ENCODE results near the gene ROM1.

ROM1 gene

DNA sequence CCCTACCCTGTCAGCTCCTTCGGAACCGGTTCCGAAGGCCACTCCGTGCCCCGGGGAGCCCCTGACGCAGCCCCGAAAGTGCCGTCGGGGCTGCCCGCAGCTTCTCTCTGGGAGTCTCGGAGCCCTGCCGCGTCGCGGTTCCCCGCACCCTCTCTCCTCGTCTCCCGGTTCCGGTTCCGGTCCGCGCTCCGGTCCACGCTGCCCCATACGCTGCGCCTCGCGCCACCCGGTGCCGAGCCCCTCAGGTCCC, 12.0 kb upstream of the ROM1 start:
- Histone ChIP-seq H2AFZ (ENCODE audit: insufficient read depth, low read length, poor library complexity) (peak overlapping the region; percentile 51), H3K23ac (ENCODE audit: low read length) (no peak overlapping the region), H4K12ac (ENCODE audit: low read depth, low read length) (peak overlapping the region; percentile 93), H3K79me2 (ENCODE audit: control insufficient read depth, insufficient read depth, low read length, poor library complexity) (peaks cover 11% of the 10 kb centered on the region), H3K14ac (ENCODE audit: low read length) (peak overlapping the region; percentile 97), H3K4me1 (ENCODE audit: control insufficient read depth in 1 of 2, insufficient read depth in 2 of 2, low read length in 2 of 2) (peaks cover 10 to 13% of the 10 kb centered on the region in 2 experiments), H3K4me2 (ENCODE audit: low read length) (peak overlapping the region; percentile 63), H2BK5ac (ENCODE audit: low read depth, low read length, poor library complexity) (peak overlapping the region; percentile 86), H3K27me3 (ENCODE audit: insufficient read depth, low read length) (no peaks in the 10 kb centered on the region), H3K4me3 (ENCODE audit: low read depth, low read length) (peak overlapping the region; percentile 97), H3K79me1 (ENCODE audit: low read length) (peaks cover 21% of the 10 kb centered on the region), H3K9me3 (ENCODE audit: insufficient read depth, low read depth, low read length) (no peaks in the 10 kb centered on the region), H2BK12ac (ENCODE audit: low read length) (no peak overlapping the region), H3K9ac (ENCODE audit: low read length) (peak overlapping the region; percentile 98), H2AK5ac (ENCODE audit: low read length) (peak overlapping the region; percentile 38), H2BK120ac (ENCODE audit: insufficient read depth, low read length, poor library complexity) (peak overlapping the region; percentile 88), H4K8ac (ENCODE audit: low read depth, low read length) (peak overlapping the region; percentile 93), H3K36me3 (ENCODE audit: control insufficient read depth in 1 of 2, insufficient read depth in 2 of 2, low read length in 2 of 2) (peaks cover 40 to 42% of the 10 kb centered on the region in 2 experiments), H4K91ac (ENCODE audit: low read depth, low read length) (peak overlapping the region; percentile 98), H3K4ac (ENCODE audit: low read depth, low read length) (peak overlapping the region; percentile 97), H3K27ac (ENCODE audit: low read depth, low read length) (peak overlapping the region; percentile 96), H3K18ac (ENCODE audit: low read length) (peak overlapping the region; percentile 96)
- no CpG with 5 or more reads among the region's 30 CpGs for WGBS (ENCODE audit: extremely low coverage, insufficient coverage, insufficient read length)
- DNase-seq, result peak in 1 of 2 donors; percentile 34

DNA sequence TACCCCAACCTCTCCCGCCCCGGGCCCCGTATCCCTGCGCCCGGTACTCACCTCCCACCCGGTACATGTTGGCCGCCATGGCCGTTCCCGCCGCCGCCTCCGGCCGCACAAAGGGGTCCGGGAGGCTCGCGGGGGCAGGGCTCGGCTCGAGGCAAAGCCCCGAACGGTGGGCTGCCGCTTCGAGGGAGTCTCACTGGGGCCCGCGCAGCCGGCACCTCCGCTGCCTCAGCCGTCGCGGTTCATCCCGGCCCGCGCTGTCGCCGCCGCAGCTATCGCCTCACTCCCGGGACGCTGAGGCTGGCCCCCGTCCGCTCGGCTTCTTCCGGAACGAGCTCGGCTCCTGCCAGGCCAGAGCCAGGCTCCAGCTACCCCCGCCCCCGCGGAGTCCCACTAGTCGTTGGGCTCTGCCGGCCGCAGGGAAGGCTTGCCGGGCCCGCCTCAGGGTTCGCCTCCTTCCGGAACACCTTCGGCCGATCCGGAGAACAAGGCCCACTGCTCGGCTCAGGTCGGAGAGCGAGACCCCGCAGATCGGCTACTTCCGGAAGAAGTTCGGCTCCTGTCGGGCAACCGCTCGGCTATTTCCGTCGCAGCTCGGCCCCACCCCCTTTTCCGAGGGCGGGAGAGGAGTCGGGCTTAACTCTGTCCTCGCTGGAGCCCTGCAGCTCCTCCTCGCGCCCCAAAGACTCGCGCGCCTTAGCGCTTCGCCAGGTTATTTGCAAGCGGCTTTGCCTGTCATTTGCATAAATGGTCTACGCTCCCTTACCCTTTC, 11.5 kb upstream of the ROM1 start, which contains the start of gene MTA2:
Gene MTA2, minus strand, starts transcription at position 494 of the 769 bp plus-strand sequence. Its CDS starts 415 bp downstream, at position 79.
- H2AFZ ChIP-seq (ENCODE audit: insufficient read depth, low read length, poor library complexity), result peak within 1 kb of the TSS; percentile 51

DNA sequence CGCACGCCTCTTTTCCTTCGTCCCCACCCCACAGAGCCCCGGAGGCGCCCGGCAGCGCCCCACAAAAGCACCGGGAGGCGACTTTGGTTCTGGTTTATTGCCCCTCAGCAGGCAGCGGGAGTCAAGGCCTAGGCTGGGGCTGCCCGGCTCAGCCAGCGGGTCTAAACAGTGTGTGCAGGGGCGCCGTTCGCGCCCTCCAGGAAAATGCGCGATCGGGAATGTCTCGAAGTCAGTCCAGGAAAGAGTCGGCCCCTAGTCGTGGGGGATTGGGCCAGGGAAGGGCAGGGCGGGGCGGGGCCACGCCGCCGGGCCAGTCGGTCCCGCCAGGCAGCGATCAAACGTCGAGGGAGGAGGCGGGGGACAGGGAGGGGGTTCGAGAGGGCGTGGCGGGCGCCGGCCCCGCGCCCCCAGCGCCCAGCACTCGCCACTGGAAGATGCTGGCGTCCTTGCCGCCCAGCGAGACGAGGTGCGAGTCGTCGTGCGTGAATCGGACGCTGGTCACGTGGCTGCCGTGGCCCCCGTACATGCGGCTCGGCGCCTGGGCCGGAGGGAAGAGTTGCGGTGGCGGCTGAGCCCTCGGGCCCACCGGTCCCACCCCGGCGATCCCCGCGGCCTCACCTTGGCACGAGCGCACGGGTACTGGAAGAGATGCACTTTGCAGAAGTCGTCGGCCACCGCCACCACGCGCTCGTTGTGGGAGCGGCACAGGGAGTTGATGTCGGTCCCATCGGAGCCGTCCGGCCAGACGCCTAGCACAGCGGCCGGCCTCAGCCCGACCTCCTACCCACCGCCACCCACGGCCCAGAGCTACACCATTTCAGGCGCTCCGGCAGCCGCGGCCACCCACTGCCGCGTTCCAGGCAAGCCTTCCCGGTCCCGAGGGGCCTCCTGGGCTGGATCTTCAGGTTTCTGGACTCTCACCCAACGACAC, 10.7 kb upstream of the ROM1 start:
- peak overlapping the region; percentile 67 for H2BK120ac ChIP-seq (ENCODE audit: insufficient read depth, low read length, poor library complexity)
- peak; percentile 62 to 66 for DNase-seq
- no peaks in the 10 kb centered on the region for H3K27me3 ChIP-seq (ENCODE audit: insufficient read depth, low read length)
- H3K36me3 ChIP-seq (ENCODE audit: control insufficient read depth in 1 of 2, insufficient read depth in 2 of 2, low read length in 2 of 2), result peaks cover 30 to 32% of the 10 kb centered on the region in 2 experiments
- H3K4me3 ChIP-seq (ENCODE audit: low read depth, low read length), result peak overlapping the region; percentile 72
- peak overlapping the region; percentile 71 for H3K18ac ChIP-seq (ENCODE audit: low read length)
- H4K12ac ChIP-seq (ENCODE audit: low read depth, low read length), result peak overlapping the region; percentile 64
- WGBS (ENCODE audit: extremely low coverage, insufficient coverage, insufficient read length), result no CpG with 5 or more reads among the region's 96 CpGs
- peak overlapping the region; percentile 19 for H3K4ac ChIP-seq (ENCODE audit: low read depth, low read length)
- H3K9me3 ChIP-seq (ENCODE audit: insufficient read depth, low read depth, low read length), result no peaks in the 10 kb centered on the region
- peak overlapping the region; percentile 80 for H3K14ac ChIP-seq (ENCODE audit: low read length)
- peaks cover 11% of the 10 kb centered on the region for H3K79me2 ChIP-seq (ENCODE audit: control insufficient read depth, insufficient read depth, low read length, poor library complexity)
- H3K9ac ChIP-seq (ENCODE audit: low read length), result peak overlapping the region; percentile 66
- peak overlapping the region; percentile 32 for H2AFZ ChIP-seq (ENCODE audit: insufficient read depth, low read length, poor library complexity)
- peak overlapping the region; percentile 71 for H2BK5ac ChIP-seq (ENCODE audit: low read depth, low read length, poor library complexity)
- peaks cover 21% of the 10 kb centered on the region for H3K79me1 ChIP-seq (ENCODE audit: low read length)
- H4K8ac ChIP-seq (ENCODE audit: low read depth, low read length), result peak overlapping the region; percentile 78
- H2BK12ac ChIP-seq (ENCODE audit: low read length), result peak overlapping the region; percentile 7
- H3K4me1 ChIP-seq (ENCODE audit: control insufficient read depth in 1 of 2, insufficient read depth in 2 of 2, low read length in 2 of 2), result peaks cover 10 to 16% of the 10 kb centered on the region in 2 experiments
- peak overlapping the region; percentile 61 for H2AK5ac ChIP-seq (ENCODE audit: low read length)
- peak overlapping the region; percentile 89 for H3K4me2 ChIP-seq (ENCODE audit: low read length)
- no peak overlapping the region for H3K23ac ChIP-seq (ENCODE audit: low read length)
- peak overlapping the region; percentile 84 for H3K27ac ChIP-seq (ENCODE audit: low read depth, low read length)
- H4K91ac ChIP-seq (ENCODE audit: low read depth, low read length), result peak overlapping the region; percentile 68

More for the DNA sequence above, 11.5 kb upstream of the ROM1 start, which contains the start of gene MTA2:
- Histone ChIP-seq H2AK5ac (ENCODE audit: low read length) (peak within 1 kb of the TSS; percentile 61), H3K27me3 (ENCODE audit: insufficient read depth, low read length) (no peaks in the 10 kb centered on the region), H4K8ac (ENCODE audit: low read depth, low read length) (peak within 1 kb of the TSS; percentile 93), H3K9ac (ENCODE audit: low read length) (peak within 1 kb of the TSS; percentile 98), H3K36me3 (ENCODE audit: control insufficient read depth in 1 of 2, insufficient read depth in 2 of 2, low read length in 2 of 2) (peaks cover 36 to 38% of the 10 kb centered on the region in 2 experiments), H3K18ac (ENCODE audit: low read length) (peak within 1 kb of the TSS; percentile 96), H3K9me3 (ENCODE audit: insufficient read depth, low read depth, low read length) (no peaks in the 10 kb centered on the region), H4K91ac (ENCODE audit: low read depth, low read length) (peak within 1 kb of the TSS; percentile 98), H3K27ac (ENCODE audit: low read depth, low read length) (peak within 1 kb of the TSS; percentile 96), H2BK120ac (ENCODE audit: insufficient read depth, low read length, poor library complexity) (peak within 1 kb of the TSS; percentile 88), H2BK5ac (ENCODE audit: low read depth, low read length, poor library complexity) (peak within 1 kb of the TSS; percentile 86), H3K4me1 (ENCODE audit: control insufficient read depth in 1 of 2, insufficient read depth in 2 of 2, low read length in 2 of 2) (peaks cover 10 to 13% of the 10 kb centered on the region in 2 experiments), H3K14ac (ENCODE audit: low read length) (peak within 1 kb of the TSS; percentile 97), H3K79me2 (ENCODE audit: control insufficient read depth, insufficient read depth, low read length, poor library complexity) (peaks cover 11% of the 10 kb centered on the region), H3K4me2 (ENCODE audit: low read length) (peak within 1 kb of the TSS; percentile 89), H3K4ac (ENCODE audit: low read depth, low read length) (peak within 1 kb of the TSS; percentile 97), H4K12ac (ENCODE audit: low read depth, low read length) (peak within 1 kb of the TSS; percentile 93), H3K79me1 (ENCODE audit: low read length) (peaks cover 21% of the 10 kb centered on the region), H3K4me3 (ENCODE audit: low read depth, low read length) (peak within 1 kb of the TSS; percentile 97), H3K23ac (ENCODE audit: low read length) (no peak within 1 kb of the TSS), H2BK12ac (ENCODE audit: low read length) (no peak within 1 kb of the TSS)
- DNase-seq, result peak; percentile 99
- WGBS (ENCODE audit: extremely low coverage, insufficient coverage, insufficient read length), result no CpG with 5 or more reads among the region's 83 CpGs

DNA sequence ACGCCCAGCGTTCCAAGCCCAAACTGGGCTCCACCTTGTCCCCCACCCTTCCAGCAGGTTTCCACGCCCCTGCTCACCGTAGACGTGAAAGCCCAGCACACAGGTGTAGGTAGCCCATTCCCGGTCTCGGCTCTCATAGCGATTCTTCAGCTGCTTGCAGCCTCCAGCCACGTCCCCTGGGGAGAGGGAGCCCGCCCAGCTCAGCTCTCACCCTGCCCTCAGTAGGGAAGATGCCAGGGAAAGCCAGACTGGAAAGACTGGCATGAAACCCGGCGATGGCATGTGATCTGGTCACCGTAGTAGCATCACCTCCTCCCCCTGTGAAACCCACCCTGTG, 10.0 kb upstream of the ROM1 start:
- peak overlapping the region; percentile 0 for H3K18ac ChIP-seq (ENCODE audit: low read length)

More for the DNA sequence above, 10.0 kb upstream of the ROM1 start:
- Histone ChIP-seq H3K36me3 (ENCODE audit: control insufficient read depth in 1 of 2, insufficient read depth in 2 of 2, low read length in 2 of 2) (peaks cover 25 to 27% of the 10 kb centered on the region in 2 experiments), H2BK12ac (ENCODE audit: low read length) (peak overlapping the region; percentile 7), H3K4me2 (ENCODE audit: low read length) (peak overlapping the region; percentile 89), H3K14ac (ENCODE audit: low read length) (peak overlapping the region; percentile 10), H3K4me1 (ENCODE audit: control insufficient read depth in 1 of 2, insufficient read depth in 2 of 2, low read length in 2 of 2) (peaks cover 10 to 16% of the 10 kb centered on the region in 2 experiments), H3K27ac (ENCODE audit: low read depth, low read length) (no peak overlapping the region), H2BK5ac (ENCODE audit: low read depth, low read length, poor library complexity) (no peak overlapping the region), H3K79me1 (ENCODE audit: low read length) (peaks cover 21% of the 10 kb centered on the region), H4K8ac (ENCODE audit: low read depth, low read length) (peak overlapping the region; percentile 75), H3K4ac (ENCODE audit: low read depth, low read length) (no peak overlapping the region), H3K23ac (ENCODE audit: low read length) (no peak overlapping the region), H4K91ac (ENCODE audit: low read depth, low read length) (peak overlapping the region; percentile 41), H3K27me3 (ENCODE audit: insufficient read depth, low read length) (no peaks in the 10 kb centered on the region), H2AFZ (ENCODE audit: insufficient read depth, low read length, poor library complexity) (no peak overlapping the region), H2BK120ac (ENCODE audit: insufficient read depth, low read length, poor library complexity) (peak overlapping the region; percentile 5), H3K9me3 (ENCODE audit: insufficient read depth, low read depth, low read length) (no peaks in the 10 kb centered on the region), H3K79me2 (ENCODE audit: control insufficient read depth, insufficient read depth, low read length, poor library complexity) (peaks cover 11% of the 10 kb centered on the region), H4K12ac (ENCODE audit: low read depth, low read length) (peak overlapping the region; percentile 52), H3K9ac (ENCODE audit: low read length) (no peak overlapping the region), H2AK5ac (ENCODE audit: low read length) (no peak overlapping the region), H3K4me3 (ENCODE audit: low read depth, low read length) (peak overlapping the region; percentile 72)
- no CpG with 5 or more reads among the region's 13 CpGs for WGBS (ENCODE audit: extremely low coverage, insufficient coverage, insufficient read length)
- DNase-seq, result no peak
